ENCODE measurements around the gene NAV3.

DNA sequence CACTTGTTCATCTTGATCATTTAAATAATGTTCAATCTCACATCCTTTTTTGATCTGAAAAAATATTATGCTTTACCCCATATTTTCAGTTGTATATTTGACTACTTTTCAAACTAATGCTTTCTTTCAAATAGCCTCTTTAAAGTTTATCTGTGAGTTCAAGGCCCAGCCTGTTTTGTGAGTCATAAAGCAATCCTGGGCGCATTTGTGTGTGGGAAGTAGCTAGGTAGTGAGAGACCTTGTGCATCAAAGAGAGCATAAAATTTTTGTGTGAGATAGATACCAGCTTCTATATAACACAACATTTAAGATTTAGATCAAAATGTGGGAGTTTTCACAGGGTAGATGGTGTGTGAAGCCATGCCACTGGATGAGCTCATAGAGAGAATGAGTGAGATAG lies 405.6 kb downstream of the NAV3 start:
- no peak for TF ChIP-seq TAF1 (IDR thresholded peaks at IDR 0.05; ENCODE audit: borderline replicate concordance, low read depth, low read length)
- TF ChIP-seq, protein P1, sequence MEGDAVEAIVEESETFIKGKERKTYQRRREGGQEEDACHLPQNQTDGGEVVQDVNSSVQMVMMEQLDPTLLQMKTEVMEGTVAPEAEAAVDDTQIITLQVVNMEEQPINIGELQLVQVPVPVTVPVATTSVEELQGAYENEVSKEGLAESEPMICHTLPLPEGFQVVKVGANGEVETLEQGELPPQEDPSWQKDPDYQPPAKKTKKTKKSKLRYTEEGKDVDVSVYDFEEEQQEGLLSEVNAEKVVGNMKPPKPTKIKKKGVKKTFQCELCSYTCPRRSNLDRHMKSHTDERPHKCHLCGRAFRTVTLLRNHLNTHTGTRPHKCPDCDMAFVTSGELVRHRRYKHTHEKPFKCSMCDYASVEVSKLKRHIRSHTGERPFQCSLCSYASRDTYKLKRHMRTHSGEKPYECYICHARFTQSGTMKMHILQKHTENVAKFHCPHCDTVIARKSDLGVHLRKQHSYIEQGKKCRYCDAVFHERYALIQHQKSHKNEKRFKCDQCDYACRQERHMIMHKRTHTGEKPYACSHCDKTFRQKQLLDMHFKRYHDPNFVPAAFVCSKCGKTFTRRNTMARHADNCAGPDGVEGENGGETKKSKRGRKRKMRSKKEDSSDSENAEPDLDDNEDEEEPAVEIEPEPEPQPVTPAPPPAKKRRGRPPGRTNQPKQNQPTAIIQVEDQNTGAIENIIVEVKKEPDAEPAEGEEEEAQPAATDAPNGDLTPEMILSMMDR (IDR thresholded peaks at IDR 0.05) = no peak
- TF ChIP-seq EP300 (IDR thresholded peaks at IDR 0.05; ENCODE audit: borderline replicate concordance in 1 of 2, low read depth in 1 of 2, low read length in 1 of 2) = no peak
- TF ChIP-seq, protein P2, sequence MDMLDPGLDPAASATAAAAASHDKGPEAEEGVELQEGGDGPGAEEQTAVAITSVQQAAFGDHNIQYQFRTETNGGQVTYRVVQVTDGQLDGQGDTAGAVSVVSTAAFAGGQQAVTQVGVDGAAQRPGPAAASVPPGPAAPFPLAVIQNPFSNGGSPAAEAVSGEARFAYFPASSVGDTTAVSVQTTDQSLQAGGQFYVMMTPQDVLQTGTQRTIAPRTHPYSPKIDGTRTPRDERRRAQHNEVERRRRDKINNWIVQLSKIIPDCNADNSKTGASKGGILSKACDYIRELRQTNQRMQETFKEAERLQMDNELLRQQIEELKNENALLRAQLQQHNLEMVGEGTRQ (IDR thresholded peaks at IDR 0.05; ENCODE audit: borderline replicate concordance, low read depth, low read length) = no peak
